Measurements from ENCODE around the gene PXK.

- TF ChIP-seq MAX (IDR thresholded peaks at IDR 0.05) (no peak), REST (IDR thresholded peaks at IDR 0.05) (no peak), CTCF (IDR thresholded peaks at IDR 0.05; ENCODE audit: low read depth, low read length, missing input control) (no peak), SP1 (IDR thresholded peaks at IDR 0.05) (no peak), GABPA (IDR thresholded peaks at IDR 0.05 in 1 of 2, conservative IDR thresholded peaks at IDR 0.05 in 1 of 2) (no peak), TAF1 (conservative IDR thresholded peaks at IDR 0.05) (no peak), YY1 (IDR thresholded peaks at IDR 0.05) (no peak)
Observed at GRCh38 chr3:58387650-58388546, 55.2 kb downstream of the PXK start.
